ENCODE measurements around the gene ADORA2B. TPM values are rescaled to one million over a fixed set of nuclear protein-coding genes. Genes with fewer than 3 reads are reported as not detected.

ADORA2B gene
- total and polyA plus RNA-seq, 2 of the 8 experiments (the other 6 are each of a cell fraction or from before 2014, with no cell fraction given) = 2.6 to 8.2 TPM

DNA sequence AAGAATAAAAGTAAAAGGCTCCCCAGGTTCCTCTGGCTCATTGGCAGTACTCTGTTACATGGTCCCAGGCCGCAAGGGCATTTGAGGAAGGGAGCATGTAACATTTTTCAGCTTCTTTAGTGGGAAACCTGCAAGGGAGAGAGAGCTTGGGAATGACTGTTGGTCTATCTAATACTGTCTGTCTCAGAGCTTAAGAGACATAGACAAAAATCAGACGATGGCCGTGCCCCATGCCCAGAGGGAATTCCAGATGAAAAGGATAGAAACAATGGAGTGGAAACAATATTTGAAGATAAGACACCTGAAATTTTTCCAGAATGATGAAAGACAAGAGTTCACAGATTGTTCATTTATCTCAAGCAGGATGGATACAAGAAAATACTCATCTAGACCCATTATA is 48.1 kb upstream of the ADORA2B start:
- Histone ChIP-seq H3K23me2 (ENCODE audit: low read depth, low read length) (no peaks in the 10 kb centered on the region), H3K4me1 (replicated peaks in 1 of 4; ENCODE audit: control insufficient read depth in 3 of 4, insufficient read depth in 4 of 4, low read length in 3 of 4) (no peaks in the 10 kb centered on the region), H2BK20ac (ENCODE audit: low read length) (no peak overlapping the region), H3K9ac (replicated peaks in 1 of 4; ENCODE audit: extremely low read depth in 1 of 4, low read depth in 3 of 4, low read length in 3 of 4) (no peak overlapping the region), H3K4me3 (ENCODE audit: extremely low read depth in 1 of 4, insufficient read depth in 2 of 4, low read depth in 3 of 4, low read length in 4 of 4) (no peak overlapping the region), H2BK12ac (ENCODE audit: low read depth, low read length) (no peak overlapping the region), H3K9me3 (ENCODE audit: insufficient read depth in 2 of 2, low read depth in 1 of 2, low read length in 1 of 2) (no peaks in the 10 kb centered on the region), H2BK15ac (ENCODE audit: low read length) (no peak overlapping the region), H3K4me2 (ENCODE audit: insufficient read depth in 1 of 2, low read depth in 2 of 2, low read length in 2 of 2) (no peak overlapping the region), H2BK5ac (ENCODE audit: low read depth, low read length) (no peak overlapping the region), H3K14ac (ENCODE audit: insufficient read length) (no peak overlapping the region), H2AK5ac (ENCODE audit: low read depth, low read length) (no peak overlapping the region), H3K79me1 (ENCODE audit: low read depth, low read length) (no peaks in the 10 kb centered on the region), H3K36me3 (ENCODE audit: control insufficient read depth in 2 of 4, insufficient read depth in 4 of 4, low read length in 3 of 4) (no peaks in the 10 kb centered on the region), H3K18ac (ENCODE audit: extremely low read depth, low read length) (no peak overlapping the region), H2AFZ (ENCODE audit: low read length) (no peak overlapping the region), H3K27ac (ENCODE audit: low read depth, low read length) (no peak overlapping the region), H4K5ac (ENCODE audit: insufficient read length, low read depth, low read length) (no peak overlapping the region), H3K56ac (replicated peaks; ENCODE audit: insufficient read length, low read depth, low read length) (no peak overlapping the region), H3K23ac (ENCODE audit: insufficient read length) (no peak overlapping the region), H3K4ac (replicated peaks; ENCODE audit: insufficient read length, low read depth, low read length) (no peak overlapping the region), H4K8ac (ENCODE audit: extremely low read depth, insufficient read depth, low read length) (no peak overlapping the region), H4K91ac (replicated peaks; ENCODE audit: insufficient read length, low read length) (no peak overlapping the region), H4K20me1 (replicated peaks in 1 of 2; ENCODE audit: control insufficient read depth in 1 of 2, insufficient read depth in 2 of 2, low read length in 2 of 2) (no peaks in the 10 kb centered on the region), H3K27me3 (replicated peaks in 1 of 4; ENCODE audit: control insufficient read depth in 3 of 4, extremely low read depth in 1 of 4, insufficient read depth in 3 of 4, low read length in 3 of 4) (no peaks in the 10 kb centered on the region), H3K79me2 (ENCODE audit: control insufficient read depth in 1 of 2, insufficient read depth in 2 of 2, low read length in 2 of 2) (no peaks in the 10 kb centered on the region), H2BK120ac (replicated peaks; ENCODE audit: low read depth, low read length) (no peak overlapping the region)
- CTCF ChIA-PET (ENCODE audit: partially characterized antibody) = interaction anchor here (0.7 to 1.2 kb wide), 2 partner anchors 15 to 18 kb away, joined by 3 read pairs; no protein-coding TSS in a partner anchor
- FAIRE-seq (no peak), DNase-seq (ENCODE audit: low read depth in 1 of 2, low spot score in 2 of 2) (no peak)
- POLR2A ChIA-PET (ENCODE audit: partially characterized antibody) = no interaction called here
- TF ChIP-seq JUND (IDR thresholded peaks at IDR 0.05; ENCODE audit: low read length) = no peak
- no peak for TF ChIP-seq CREB1 (IDR thresholded peaks at IDR 0.05)
- TF ChIP-seq ZNF274 (IDR thresholded peaks at IDR 0.05; ENCODE audit: borderline replicate concordance, extremely low read depth, low read length) = no peak
- TF ChIP-seq SIRT6 (IDR thresholded peaks at IDR 0.05; ENCODE audit: low read length) = no peak
- TF ChIP-seq SIX5 (IDR thresholded peaks at IDR 0.05; ENCODE audit: low read depth, low read length) = no peak
- TF ChIP-seq, protein P1, sequence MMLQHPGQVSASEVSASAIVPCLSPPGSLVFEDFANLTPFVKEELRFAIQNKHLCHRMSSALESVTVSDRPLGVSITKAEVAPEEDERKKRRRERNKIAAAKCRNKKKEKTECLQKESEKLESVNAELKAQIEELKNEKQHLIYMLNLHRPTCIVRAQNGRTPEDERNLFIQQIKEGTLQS (IDR thresholded peaks at IDR 0.05; ENCODE audit: insufficient read depth, low read depth, low read length) = no peak
- no peak for TF ChIP-seq PHF8 (conservative IDR thresholded peaks at IDR 0.05; ENCODE audit: low read depth, low read length)
- no peak for TF ChIP-seq KDM4A (IDR thresholded peaks at IDR 0.05; ENCODE audit: low read depth, low read length, severe bottlenecking)
- no peak for TF ChIP-seq RNF2 (IDR thresholded peaks at IDR 0.05; ENCODE audit: borderline replicate concordance, low read depth, low read length, missing control alignments, poor library complexity, severe bottlenecking)
- no peak for TF ChIP-seq NRF1 (IDR thresholded peaks at IDR 0.05; ENCODE audit: low read depth, low read length)
- WGBS, 2 experiments (ENCODE audit: extremely low coverage in 1 of 2, insufficient coverage in 1 of 2, insufficient read length in 1 of 2, insufficient replicate concordance in 2 of 2, low coverage in 1 of 2, low lambda C conversion rate in 2 of 2, missing lambda C conversion rate in 1 of 2) = 98% methylated on average over 3 of the region's 3 CpGs; no CpG with 5 or more reads in 1 of the 2 experiments
